Lower lobe of right lung (tissue), 2 donors: Measurements from ENCODE around the gene ARHGAP40. TPM values are rescaled to one million over a fixed set of nuclear protein-coding genes. Genes with fewer than 3 reads are reported as not detected.
A peak's percentile ranks its signal among the peaks of the same experiment; 100 is the strongest.

Experiments used
- ATAC-seq, 2 donors: fragments of 200-7000 bp; cut with Tn5 transposase; one replicate each; pipeline ENCODE4 v1.9.1; 2020 to 2022; ENCODE audit warnings: mild to moderate bottlenecking in 2 of 2, moderate library complexity in 2 of 2
- DNase-seq: peaks from one replicate; pipeline ENCODE4 v3.0.0-alpha.2; 2020
- H3K27ac ChIP-seq: fragments of 200-600 bp; one replicate; pipeline ENCODE4 v1.8.0; 2022
- H3K27me3 ChIP-seq: fragments of 200-600 bp; one replicate; pipeline ENCODE4 v1.8.0; 2022; ENCODE audit warnings: low read depth
- H3K36me3 ChIP-seq: fragments of 200-600 bp; one replicate; pipeline ENCODE4 v1.8.0; 2022; ENCODE audit warnings: mild to moderate bottlenecking
- H3K4me1 ChIP-seq: fragments of 200-600 bp; one replicate; pipeline ENCODE4 v1.8.0; 2022
- H3K4me3 ChIP-seq: fragments of 200-600 bp; one replicate; pipeline ENCODE4 v1.8.0; 2022; ENCODE audit warnings: mild to moderate bottlenecking
- H3K9me3 ChIP-seq: fragments of 200-600 bp; one replicate; pipeline ENCODE4 v1.8.0; 2022
- CTCF ChIP-seq: fragments of 200-600 bp; IDR thresholded peaks from one replicate; pipeline ENCODE4 v1.8.0; 2022; ENCODE audit warnings: antibody characterized with exemption, mild to moderate bottlenecking
- intact Hi-C: fragments of 100-400 bp; cut with DNase I; formaldehyde crosslinking; loops from one replicate; pipeline ENCODE4 v1.11.0; 2022
- total RNA-seq: library from RNA; stranded (reverse); fragmentation: NEBNext Ultra II Directional; extraction: Animal tissue kit (Norgen Biotek cat#: 25700); gene quantifications from one replicate; pipeline ENCODE4 v1.2.1, GENCODE V29; 2021
- donor health status: DM: no; HTN: yes; CAD: no; lungs with severe emphysema.

Gene ARHGAP40
- total RNA-seq, 1 donor from 2014 or later = 0.83 TPM

DNA sequence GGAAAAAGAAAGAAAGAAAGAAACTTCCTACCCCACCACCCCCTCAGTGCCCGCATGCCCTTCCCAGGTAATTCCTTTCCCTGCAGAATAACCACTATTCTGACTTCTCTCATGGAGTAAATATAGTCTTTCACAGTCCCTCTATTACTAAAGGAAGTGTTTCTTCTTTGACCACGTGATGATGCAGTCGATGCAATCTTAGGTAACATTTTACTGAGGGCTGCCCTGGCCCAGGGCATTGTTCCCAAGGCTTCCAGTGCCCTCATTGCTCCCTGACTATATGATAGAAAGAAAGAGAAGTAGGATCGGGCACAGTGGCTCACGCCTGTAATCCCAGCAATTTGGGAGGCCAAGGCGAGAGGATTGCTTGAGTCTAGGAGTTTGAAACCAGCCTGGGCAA lies 29.1 kb downstream of the ARHGAP40 start:
- TF ChIP-seq CTCF = no peak
- no peaks in the 10 kb centered on the region for H3K36me3 ChIP-seq
- intact Hi-C loops = no loop called here
- H3K4me3 ChIP-seq = no peak overlapping the region
- no peak for DNase-seq
- ATAC-seq = no peak
- H3K27ac ChIP-seq = no peak overlapping the region
- H3K9me3 ChIP-seq = no peaks in the 10 kb centered on the region
- H3K27me3 ChIP-seq = no peaks in the 10 kb centered on the region
- no peaks in the 10 kb centered on the region for H3K4me1 ChIP-seq

DNA sequence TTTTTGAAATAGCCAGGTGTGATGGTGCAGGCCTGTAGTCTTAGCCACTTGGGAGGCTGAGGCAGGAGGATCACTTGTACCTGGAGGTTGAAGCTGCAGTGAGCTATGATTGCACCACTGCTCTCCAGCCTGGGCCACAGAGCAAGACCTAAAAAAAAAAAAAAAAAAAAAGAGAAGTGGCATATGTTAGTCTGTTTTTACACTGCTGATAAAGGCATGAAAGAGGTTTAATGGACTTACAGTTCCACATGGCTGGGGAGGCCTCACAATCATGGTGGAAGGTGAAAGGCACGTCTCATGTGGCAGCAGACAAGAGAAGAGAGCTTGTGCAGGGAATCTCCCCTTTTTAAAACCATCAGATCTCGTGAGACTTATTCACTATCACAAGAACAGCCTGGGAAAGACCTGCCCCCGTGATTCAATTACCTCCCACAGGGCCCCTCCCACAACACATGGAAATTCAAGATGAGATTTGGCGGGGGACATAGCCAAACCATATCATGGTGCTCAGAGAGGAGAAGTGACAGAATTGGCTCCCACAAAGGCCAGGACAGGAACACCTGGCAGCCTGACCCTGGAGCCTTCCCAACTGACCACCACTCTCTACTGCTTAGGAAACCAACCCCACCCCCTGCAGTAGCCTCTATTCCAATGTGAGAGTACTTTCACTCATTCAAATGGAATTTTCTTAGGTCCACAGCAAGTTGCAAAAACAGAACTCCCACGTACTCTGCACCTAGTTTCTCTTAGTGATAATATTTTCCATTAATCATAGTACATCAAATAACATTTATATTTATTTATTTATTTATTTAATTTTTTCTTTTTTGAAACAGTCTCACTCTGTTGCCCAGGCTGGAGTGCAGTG lies 29.8 kb downstream of the ARHGAP40 start:
- Histone ChIP-seq H3K4me1 (no peaks in the 10 kb centered on the region), H3K36me3 (no peaks in the 10 kb centered on the region), H3K27me3 (no peaks in the 10 kb centered on the region), H3K9me3 (no peaks in the 10 kb centered on the region), H3K4me3 (no peak overlapping the region), H3K27ac (no peak overlapping the region)
- DNase-seq (no peak), ATAC-seq (no peak)
- intact Hi-C loops = no loop called here
- TF ChIP-seq CTCF = no peak

- Histone ChIP-seq H3K9me3 (no peaks in the 10 kb centered on the region), H3K4me1 (no peaks in the 10 kb centered on the region), H3K36me3 (no peaks in the 10 kb centered on the region), H3K4me3 (no peak overlapping the region), H3K27me3 (no peaks in the 10 kb centered on the region), H3K27ac (no peak overlapping the region)
- intact Hi-C loops = no loop called here
- DNase-seq (peak; percentile 57), ATAC-seq (peak; percentile 78 to 86)
- TF ChIP-seq CTCF = peak; percentile 93
These were observed 32.0 kb downstream of the ARHGAP40 start for GRCh38 chr20:38633577-38634093.

GRCh38 chr20:38635721-38636288 lies 34.2 kb downstream of the ARHGAP40 start:
- Histone ChIP-seq H3K27ac (no peak overlapping the region), H3K27me3 (no peaks in the 10 kb centered on the region), H3K4me1 (no peaks in the 10 kb centered on the region), H3K4me3 (no peak overlapping the region), H3K36me3 (no peaks in the 10 kb centered on the region), H3K9me3 (no peaks in the 10 kb centered on the region)
- no peak for TF ChIP-seq CTCF
- intact Hi-C loops = no loop called here
- ATAC-seq = no peak
- no peak for DNase-seq

GRCh38 chr20:38640521-38640920 lies 38.9 kb downstream of the ARHGAP40 start:
- H3K9me3 ChIP-seq = no peaks in the 10 kb centered on the region
- intact Hi-C loops = no loop called here
- no peaks in the 10 kb centered on the region for H3K4me1 ChIP-seq
- peaks cover 10% of the 10 kb centered on the region for H3K27me3 ChIP-seq
- ATAC-seq (no peak), DNase-seq (no peak)
- no peak overlapping the region for H3K4me3 ChIP-seq
- H3K36me3 ChIP-seq = no peaks in the 10 kb centered on the region
- TF ChIP-seq CTCF = no peak
- no peak overlapping the region for H3K27ac ChIP-seq
